Measurements from ENCODE around the gene SGO1. TPM values are rescaled to one million over a fixed set of nuclear protein-coding genes. Genes with fewer than 3 reads are reported as not detected.

Gene SGO1
- total RNA-seq, 1 donor from 2014 or later, result 5.0 TPM

- peaks cover 4% of the 10 kb centered on the region for H3K4me1 Mint-ChIP-seq (ENCODE audit: low read depth, unreplicated experiment)
- no peaks in the 10 kb centered on the region for H3K9me3 Mint-ChIP-seq (ENCODE audit: unreplicated experiment)
- TF ChIP-seq CTCF (IDR thresholded peaks at IDR 0.05; ENCODE audit: partially characterized antibody, unreplicated experiment), result no peak
- no peak for DNase-seq
- no peaks in the 10 kb centered on the region for H3K36me3 Mint-ChIP-seq (ENCODE audit: unreplicated experiment)
- no peak overlapping the region for H3K4me3 Mint-ChIP-seq (ENCODE audit: unreplicated experiment)
- H3K27ac Mint-ChIP-seq (ENCODE audit: unreplicated experiment), result no peak overlapping the region
- H3K27me3 Mint-ChIP-seq (ENCODE audit: unreplicated experiment), result peaks cover 3% of the 10 kb centered on the region
Measured at GRCh38 chr3:20146301-20146700, 39.7 kb downstream of the SGO1 start.

GRCh38 chr3:20145874-20146273 is 40.1 kb downstream of the SGO1 start:
- Mint-ChIP-seq H3K9me3 (ENCODE audit: unreplicated experiment) (no peaks in the 10 kb centered on the region), H3K4me3 (ENCODE audit: unreplicated experiment) (no peak overlapping the region), H3K27me3 (ENCODE audit: unreplicated experiment) (peaks cover 3% of the 10 kb centered on the region), H3K4me1 (ENCODE audit: low read depth, unreplicated experiment) (peaks cover 7% of the 10 kb centered on the region), H3K36me3 (ENCODE audit: unreplicated experiment) (no peaks in the 10 kb centered on the region), H3K27ac (ENCODE audit: unreplicated experiment) (no peak overlapping the region)
- DNase-seq, result no peak
- no peak for TF ChIP-seq CTCF (IDR thresholded peaks at IDR 0.05; ENCODE audit: partially characterized antibody, unreplicated experiment)

- Mint-ChIP-seq H3K4me3 (ENCODE audit: unreplicated experiment) (no peak overlapping the region), H3K9me3 (ENCODE audit: unreplicated experiment) (no peaks in the 10 kb centered on the region), H3K36me3 (ENCODE audit: unreplicated experiment) (no peaks in the 10 kb centered on the region), H3K27ac (ENCODE audit: unreplicated experiment) (no peak overlapping the region), H3K27me3 (ENCODE audit: unreplicated experiment) (peaks cover 3% of the 10 kb centered on the region), H3K4me1 (ENCODE audit: low read depth, unreplicated experiment) (peaks cover 8% of the 10 kb centered on the region)
- no peak for DNase-seq
- TF ChIP-seq CTCF (IDR thresholded peaks at IDR 0.05; ENCODE audit: partially characterized antibody, unreplicated experiment), result no peak
Measured at GRCh38 chr3:20143519-20143918, 42.5 kb downstream of the SGO1 start.

- DNase-seq, result no peak
- no peaks in the 10 kb centered on the region for H3K9me3 Mint-ChIP-seq (ENCODE audit: unreplicated experiment)
- peaks cover 6% of the 10 kb centered on the region for H3K4me1 Mint-ChIP-seq (ENCODE audit: low read depth, unreplicated experiment)
- H3K4me3 Mint-ChIP-seq (ENCODE audit: unreplicated experiment), result no peak overlapping the region
- H3K27ac Mint-ChIP-seq (ENCODE audit: unreplicated experiment), result no peak overlapping the region
- no peak for TF ChIP-seq CTCF (IDR thresholded peaks at IDR 0.05; ENCODE audit: partially characterized antibody, unreplicated experiment)
- H3K27me3 Mint-ChIP-seq (ENCODE audit: unreplicated experiment), result peaks cover 3% of the 10 kb centered on the region
- H3K36me3 Mint-ChIP-seq (ENCODE audit: unreplicated experiment), result no peaks in the 10 kb centered on the region
Measured at GRCh38 chr3:20142517-20142916, 43.5 kb downstream of the SGO1 start.

- H3K4me1 Mint-ChIP-seq (ENCODE audit: low read depth, unreplicated experiment), result peaks cover 6% of the 10 kb centered on the region
- no peaks in the 10 kb centered on the region for H3K36me3 Mint-ChIP-seq (ENCODE audit: unreplicated experiment)
- H3K27ac Mint-ChIP-seq (ENCODE audit: unreplicated experiment), result peak overlapping the region; percentile 65
- H3K27me3 Mint-ChIP-seq (ENCODE audit: unreplicated experiment), result peaks cover 3% of the 10 kb centered on the region
- no peaks in the 10 kb centered on the region for H3K9me3 Mint-ChIP-seq (ENCODE audit: unreplicated experiment)
- no peak for TF ChIP-seq CTCF (IDR thresholded peaks at IDR 0.05; ENCODE audit: partially characterized antibody, unreplicated experiment)
- peak; percentile 49 for DNase-seq
- no peak overlapping the region for H3K4me3 Mint-ChIP-seq (ENCODE audit: unreplicated experiment)
Measured at GRCh38 chr3:20141851-20142250, 44.2 kb downstream of the SGO1 start.
